ENCODE results near the gene LPIN3.

Gene LPIN3

DNA sequence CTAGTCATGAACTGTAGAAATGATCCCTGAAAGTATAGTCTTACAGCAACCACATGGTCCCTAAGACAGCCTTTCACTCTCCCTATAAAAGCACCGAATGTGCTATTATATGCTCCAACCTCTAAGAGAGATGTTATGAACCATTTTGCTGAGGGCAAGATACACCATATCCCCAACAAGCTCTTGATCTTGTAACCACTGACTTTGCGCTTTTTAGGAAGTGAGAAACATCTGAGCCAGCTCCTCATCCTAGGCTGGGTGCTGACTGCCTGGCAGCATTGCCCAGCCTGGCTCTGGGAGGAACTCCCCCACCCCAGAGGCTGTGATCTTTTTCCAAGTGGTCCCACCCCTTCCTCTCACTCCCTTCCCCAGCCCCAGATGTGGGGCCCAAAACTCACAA is 29.1 kb downstream of the LPIN3 start:
- no peak for DNase-seq

DNA sequence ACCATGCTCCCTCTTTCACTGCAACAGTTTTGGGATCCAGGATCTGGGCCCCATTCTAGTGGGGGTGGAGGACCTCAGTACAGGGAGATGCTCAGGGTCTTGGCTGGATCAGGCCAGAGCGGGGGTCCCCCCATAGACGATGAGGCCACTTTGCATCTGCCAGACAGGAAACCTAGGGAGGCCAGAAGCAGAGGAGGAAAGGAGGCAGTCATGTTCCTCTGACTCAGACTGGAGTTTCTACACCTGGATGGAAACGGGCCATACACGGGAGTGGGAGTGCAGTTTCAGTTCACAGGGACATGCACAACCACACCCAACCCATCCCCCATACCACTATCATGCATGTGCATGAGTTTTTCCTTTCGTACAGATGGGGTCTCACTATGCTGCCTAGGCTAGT is 29.6 kb downstream of the LPIN3 start:
- no peak for DNase-seq

DNA sequence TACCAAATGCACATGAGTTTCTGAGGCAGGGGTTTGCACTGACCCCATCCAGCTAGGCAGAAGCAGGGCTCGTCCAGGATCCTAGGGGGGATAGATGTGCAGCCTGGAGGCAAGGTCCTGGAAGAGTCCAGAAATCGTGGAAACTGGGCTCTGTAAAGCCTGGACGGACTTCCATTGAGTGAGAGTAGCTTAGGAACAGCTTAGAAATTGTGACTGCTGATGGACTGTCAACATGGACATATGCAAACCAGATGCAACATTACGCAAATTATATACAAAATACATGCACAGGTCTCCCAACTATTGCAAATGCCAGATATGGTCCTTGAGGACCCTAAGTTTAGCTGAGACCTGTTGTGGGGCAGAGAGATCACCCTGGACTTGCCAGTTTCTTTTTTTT is 30.8 kb downstream of the LPIN3 start:
- no peak for DNase-seq

DNA sequence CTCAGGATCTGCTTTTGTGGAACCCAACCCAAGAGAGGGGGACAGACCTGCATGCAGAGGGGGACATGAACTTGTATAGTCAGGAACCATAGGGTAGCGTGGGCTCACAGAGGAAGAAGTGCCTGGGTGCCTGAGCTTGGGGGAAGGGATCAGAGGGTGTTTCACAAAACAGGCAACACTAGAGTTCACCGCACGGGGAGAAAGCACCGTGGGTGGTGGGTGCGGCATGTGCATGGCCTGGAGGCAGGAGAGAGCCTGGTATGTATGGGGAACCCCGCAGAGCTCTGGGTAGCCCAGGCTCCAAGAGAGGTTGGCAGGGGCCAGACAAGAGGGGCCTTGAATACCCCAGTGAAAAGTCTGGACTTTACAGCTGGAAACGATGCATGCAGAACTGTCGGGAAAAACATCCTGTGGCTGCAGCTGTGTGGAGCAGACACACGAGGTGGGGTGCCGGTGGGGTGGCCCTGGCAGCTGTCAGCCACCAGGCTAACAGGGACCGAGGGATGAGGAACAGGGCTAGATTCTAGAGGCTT is 32.7 kb downstream of the LPIN3 start:
- no peak for DNase-seq

DNA sequence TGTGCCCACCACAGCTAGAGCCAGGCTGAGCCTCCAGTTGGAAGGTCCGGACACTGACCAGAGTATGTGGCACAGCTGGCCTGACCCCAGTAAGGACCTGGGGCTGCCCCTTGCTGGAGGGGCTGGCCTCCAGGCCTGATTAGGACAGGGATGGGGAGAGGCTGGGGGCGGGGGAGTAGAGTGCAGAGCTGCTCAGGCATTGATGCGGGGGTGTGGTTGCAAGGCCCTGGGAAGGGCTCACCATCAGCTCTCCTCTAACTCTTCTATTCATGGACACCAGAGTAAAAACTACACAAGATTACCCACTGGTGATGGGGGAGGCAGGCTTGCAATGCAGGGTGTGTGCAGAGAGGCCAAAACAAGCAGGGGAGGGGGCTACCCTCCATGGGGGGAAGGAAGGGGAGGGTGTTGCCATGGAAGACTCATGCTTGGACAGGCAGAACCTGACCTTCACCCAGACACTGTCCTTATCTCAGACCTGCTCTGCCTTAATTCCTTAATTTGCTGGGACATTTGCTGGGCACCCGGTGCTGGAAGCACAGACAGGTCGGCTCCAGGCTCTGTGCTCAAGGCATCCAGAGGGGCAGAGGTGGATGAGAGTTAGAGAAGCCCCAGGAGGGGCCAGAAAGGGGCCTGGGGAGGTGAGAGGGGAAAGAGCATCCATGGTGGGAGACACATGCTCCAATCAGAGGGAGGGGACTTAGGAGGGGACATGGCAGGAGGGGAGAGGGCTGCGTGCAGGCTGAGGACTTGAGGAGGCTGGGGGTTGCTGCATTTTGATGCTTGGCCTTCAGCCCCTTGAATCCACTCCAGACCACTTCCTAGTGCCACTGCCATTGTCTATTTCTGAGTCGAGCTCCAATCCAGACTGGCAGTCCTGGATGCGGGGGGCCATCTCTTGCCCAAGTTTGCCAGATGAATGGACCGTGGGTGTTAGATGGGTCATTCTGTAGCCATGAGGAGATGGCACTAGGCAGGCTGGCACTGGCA is 33.6 kb downstream of the LPIN3 start:
- no peak for DNase-seq

DNA sequence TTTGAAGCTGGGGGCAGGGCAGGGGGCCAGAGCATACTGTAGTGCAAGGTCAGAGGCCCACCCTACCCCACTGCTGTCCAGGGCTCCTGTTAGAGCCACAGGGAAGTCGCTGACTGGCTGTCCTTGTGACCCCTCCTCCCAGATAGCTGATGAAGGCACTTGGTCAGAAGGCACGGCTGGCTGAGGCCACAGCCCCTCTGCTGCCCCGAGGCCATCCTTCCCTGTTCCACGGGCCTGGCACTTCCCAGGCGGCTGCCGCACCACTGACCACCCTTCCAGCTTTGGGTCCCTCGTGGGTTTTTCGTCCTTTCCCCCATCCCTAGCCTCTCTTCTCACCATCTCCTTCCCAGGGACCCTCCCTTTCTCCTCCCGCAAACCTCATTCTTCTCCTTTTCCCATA is 35.2 kb downstream of the LPIN3 start:
- DNase-seq = no peak

DNA sequence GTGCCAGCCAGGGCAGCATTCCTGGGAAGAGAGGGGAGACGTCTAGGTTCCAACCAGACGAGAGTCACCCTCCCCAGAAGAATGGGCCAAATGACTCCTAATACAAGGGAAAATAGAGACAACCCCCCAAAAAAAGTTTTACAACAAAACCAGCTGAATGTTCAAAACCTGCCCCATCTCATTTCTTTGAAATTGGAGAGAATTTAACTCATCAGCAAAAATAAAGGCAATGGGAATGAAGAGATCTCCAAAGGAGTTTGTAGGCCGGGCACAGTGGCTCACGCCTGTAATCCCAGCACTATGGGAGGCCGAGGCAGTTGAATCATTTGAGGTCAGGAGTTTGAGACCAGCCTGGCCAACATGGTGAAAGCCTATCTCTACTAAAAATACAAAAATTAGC is 35.7 kb downstream of the LPIN3 start:
- DNase-seq = no peak

DNA sequence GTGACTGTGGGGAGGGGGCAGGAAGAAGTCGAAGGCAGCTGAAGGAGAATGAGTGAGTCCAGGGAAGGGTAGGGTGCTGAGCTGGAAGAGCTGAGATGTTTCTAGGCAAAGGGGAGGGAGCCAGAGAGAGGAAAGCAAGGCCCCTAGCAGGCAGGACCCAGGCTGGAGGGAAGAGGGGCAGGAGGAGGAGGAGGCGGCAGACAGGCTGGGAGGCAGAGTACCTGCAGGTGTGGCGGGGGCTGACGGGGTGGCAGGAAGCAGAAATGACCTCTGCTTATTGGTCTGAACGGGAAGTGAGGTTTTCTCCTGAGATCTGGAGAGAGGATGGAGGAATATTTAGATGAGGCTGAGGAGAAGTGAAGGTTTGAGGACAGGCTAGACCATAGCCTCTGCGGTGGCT is 36.7 kb downstream of the LPIN3 start:
- DNase-seq = no peak

DNA sequence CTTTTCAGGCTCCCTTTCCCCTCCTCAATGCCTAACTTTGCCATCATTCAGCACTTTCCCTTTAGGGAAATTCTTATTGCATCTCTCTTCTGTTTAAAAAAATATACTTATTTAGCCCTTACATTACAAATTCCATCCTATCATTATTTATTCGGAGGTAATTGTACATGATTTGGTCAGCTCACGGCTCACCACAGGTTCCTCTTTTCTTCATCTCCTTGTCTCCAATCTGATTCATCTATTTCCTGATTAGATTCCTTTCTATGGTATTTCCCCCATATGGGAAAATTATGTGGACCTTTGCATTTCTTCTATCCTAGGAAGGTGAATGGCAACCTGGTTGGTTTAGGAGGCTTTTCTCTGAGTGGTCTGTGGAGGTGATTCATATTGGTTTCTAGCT is 38.9 kb downstream of the LPIN3 start:
- no peak for DNase-seq

DNA sequence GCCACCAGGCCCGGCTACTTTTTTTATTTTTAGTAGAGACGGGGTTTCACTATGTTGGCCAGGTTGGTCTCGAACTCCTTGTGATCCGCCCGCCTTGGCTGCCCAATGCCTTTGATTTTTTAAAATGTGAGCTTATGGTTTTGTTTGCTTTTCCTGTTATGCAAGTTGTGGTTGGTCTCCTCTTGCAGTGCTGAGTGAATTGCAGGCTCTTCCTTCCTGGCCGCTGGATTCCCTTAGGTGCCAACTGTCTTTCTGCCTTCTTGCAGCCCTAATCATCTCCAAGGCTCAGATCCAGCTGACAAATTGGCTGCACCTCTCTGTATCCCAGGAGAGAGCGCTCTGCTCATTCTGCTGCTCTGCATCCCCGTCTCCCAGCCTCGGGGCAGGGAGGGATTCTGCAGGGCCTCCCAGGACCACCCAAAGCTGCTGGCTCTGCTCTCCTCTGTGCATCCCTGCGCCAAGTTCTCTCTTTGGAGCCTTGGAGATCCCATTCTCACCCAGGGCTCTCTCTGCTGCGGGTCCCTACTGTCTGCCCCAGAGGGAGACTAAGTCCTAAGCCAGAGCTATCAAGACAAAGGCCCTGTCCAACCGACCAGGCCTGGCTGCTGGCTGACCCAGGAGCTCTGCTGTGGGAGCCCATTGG is 40.1 kb downstream of the LPIN3 start:
- DNase-seq = no peak

DNA sequence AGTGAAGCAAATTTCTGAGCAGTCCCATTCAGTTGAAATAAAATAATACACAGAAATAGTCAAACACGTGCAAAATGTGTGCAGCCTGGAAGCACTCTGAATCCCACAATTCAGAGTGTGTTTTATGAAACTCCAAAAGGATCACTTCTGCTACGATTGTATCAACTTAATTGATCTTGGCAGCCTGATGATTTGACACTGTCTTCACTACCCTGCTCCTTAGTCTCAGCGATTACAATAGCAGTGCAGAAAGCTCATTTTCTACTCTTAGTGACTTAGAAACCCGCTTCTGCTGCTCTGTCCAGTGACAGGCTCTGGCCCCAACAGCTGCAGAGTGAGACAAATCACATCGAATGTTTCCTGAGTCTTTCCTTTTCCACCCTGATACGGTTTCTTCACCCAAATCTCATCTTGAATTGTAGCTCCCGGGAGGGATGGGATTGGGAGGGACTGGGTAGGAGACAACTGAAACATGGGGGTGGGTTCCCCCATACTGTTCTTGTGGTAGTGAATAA is 42.2 kb downstream of the LPIN3 start:
- no peak for DNase-seq

DNA sequence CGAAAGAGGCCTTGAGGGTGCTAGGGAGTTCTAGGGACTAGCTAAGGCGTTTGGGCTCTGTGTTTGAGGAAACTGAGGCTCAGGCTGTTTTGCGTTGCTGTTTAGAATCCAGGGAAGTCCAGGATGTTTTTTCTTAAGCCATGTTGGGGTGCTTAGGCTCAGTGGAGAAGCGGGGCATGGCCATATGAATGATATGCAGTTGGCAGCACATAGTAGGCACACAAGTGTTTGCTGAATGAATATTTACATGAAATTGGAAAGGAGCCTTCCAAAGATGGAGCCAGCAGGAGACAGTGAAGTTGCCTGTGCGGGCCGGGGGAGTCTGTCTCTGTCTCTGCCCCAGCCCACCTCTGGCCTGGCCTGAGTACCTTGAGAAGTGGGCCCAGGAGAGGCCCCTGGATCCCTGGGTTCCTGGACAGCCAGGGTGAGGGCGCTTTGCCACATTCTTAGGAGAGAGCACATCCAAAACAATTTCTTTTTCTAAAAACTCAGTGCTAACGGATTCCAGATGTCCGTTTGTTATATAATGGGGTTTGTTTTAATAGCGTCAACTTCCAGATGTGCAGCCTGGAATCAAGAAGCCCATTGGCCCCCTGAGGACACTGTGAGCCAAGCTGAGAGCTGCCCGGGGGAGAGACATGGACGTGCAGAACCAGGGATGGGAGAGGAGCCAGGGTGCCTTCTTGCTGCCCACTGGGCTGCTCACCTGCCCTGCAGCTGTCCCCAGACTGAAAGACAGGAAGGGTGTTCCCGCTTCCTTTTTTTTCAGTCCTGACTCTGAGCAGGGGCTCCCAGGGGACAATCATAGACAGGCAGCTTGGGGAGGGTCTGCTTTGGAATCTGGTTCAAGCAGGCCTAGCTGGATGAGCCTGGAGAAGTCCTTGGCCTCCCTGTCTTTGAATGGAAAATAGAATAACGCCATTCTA is 46.1 kb downstream of the LPIN3 start:
- DNase-seq = peak; percentile 86

DNA sequence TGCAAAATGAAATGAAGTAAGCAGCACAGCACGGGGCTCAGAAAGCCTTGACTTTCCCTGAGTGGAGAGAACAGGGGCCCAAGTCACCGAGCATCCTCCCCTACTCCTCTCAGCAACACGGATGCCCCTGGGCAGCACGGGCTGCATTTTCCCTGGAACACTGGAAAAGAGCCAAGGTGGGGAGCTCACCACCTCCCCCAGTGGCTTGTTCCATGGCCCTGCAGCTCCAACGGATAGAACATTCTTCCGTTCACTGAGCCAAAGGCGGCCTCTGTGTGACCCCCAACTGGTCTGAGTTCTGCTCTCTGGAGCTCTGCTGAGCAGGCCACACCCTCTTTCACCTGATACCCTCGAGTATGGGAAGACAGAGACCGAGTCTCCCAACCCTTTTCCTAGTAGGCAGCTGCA is 46.8 kb downstream of the LPIN3 start:
- peak; percentile 76 for DNase-seq

DNA sequence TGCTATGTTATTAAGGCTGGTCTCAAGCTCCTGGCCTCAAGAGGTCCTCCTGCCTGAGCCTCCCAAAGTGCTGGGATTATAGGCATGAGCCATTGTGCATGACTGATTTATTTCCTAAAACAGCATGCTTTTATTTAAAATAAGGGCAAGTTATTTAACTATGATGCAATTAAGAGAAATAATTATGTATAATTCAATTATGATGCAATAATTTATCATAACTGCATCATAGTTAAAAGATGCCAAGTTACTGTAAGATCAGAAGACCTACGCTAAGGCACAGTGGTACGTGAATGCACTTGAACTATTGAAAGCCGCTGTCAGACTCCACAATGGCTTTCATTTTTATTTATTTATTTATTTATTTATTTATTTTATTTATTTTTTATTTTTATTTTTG is 50.3 kb downstream of the LPIN3 start:
- no peak for DNase-seq

DNA sequence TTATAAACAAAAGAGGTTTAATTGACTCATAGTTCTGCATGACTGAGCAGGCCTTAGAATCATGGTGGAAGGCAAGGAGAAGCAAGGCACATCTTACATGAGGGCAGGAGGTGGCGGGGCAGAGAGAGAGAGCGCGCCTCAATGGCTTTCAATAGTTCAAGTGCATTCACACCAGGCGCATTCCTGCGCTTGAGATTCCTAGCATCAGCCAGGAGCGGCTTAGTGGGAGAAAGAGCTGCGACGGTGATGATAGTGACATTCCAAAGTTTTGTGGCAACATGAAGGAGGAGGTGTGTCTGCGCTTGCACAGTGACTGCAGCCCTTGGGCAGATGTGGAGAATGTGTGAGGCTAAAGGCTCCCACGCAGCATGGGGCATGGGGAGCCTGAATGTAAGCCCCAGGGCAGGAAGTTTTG is 51.0 kb downstream of the LPIN3 start:
- no peak for DNase-seq

DNA sequence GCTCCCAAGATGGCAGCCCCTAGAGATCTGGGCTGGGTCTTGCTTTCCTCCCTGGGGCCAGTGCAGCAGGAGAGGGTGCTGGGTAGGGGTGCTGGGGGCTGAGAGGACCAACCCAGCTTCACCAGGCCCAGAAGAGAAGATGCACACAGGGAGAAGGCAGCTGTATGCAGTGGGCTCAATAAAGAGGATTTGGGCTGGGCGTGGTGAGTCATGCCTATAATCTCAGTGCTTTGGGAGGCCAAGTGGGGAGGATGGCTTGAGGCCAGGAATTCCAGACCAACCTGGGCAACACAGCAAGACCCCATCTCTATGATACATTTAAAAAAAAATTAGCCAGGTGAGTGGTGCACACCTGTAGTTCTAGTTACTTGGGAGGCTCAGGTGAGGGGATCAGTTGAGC is 51.7 kb downstream of the LPIN3 start:
- no peak for DNase-seq

DNA sequence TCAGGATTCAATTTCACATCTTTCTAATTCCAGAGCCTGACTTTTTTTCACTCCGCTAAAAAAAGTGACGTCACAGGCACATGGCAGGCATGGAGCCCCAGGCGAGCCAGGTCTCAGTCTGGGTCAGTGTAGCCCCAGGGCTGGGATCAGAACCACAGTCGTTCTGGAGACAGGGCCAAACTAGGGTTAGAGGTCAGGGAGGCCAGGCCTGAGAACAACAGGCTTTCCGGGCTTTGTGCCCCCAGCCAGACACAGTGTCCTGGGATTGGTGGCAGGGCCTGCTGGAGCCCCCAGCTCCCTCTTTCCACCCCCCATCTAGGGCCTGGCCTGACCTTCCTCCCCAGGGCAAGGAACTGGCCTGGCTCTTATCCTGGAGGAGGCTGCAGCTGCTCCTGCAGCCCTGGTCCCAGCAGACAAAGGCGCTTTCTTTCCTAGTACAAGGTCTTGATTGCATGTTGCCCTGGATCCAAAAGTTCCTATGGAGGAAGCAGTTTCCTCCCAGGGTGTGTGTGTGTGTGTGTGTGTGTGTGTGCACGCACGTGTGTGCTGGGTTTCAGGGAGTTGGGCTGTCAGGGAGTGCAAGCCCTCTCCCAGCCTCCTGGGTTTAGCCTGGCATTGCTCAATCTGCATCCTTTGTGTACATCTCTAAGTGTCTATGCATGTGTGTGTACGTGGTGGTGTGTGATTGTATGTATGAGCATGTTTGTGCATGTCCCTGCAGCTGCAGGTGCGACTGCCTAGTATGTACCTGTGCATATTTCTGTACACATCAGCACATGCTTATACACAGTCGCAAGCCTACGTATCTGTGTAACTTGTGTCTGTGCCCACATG is 52.5 kb downstream of the LPIN3 start:
- peak; percentile 80 for DNase-seq

DNA sequence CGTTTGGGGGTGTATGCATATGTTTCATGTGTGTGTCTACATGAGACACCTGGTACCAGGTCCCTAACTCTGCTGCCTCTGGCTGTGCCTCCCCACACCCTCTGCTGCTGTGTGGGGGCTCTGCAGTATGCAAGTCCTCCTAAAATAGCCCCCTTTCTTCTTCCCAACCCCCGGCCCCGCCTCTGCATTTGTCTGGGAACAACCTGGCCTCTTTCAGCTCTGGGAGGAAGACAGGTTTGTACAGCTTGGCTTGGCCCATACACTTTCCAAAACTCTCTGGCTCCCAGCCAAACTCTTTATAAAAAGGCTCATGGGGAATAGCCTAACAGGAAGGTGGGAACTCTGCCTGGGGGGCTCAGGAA is 53.1 kb downstream of the LPIN3 start:
- no peak for DNase-seq

DNA sequence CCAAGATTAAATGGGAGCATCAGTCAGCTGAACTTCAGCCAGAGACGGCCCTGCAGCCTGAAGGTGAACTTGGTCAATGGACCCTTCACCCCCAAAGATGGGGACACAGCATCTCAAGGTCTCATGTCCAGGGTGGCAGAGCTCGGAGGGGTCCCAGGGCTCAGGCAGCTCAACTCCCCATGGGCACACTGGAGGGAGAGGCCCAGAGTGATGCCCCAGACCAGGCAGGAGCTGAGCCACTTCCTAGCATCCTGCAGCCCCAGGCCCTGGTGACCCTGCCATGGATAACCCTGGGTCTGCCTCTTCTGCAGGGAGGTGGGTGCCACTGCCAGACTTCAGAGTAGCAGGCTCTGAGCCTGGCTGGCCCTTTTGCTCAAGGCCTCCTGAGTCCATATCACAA is 53.5 kb downstream of the LPIN3 start:
- no peak for DNase-seq

DNA sequence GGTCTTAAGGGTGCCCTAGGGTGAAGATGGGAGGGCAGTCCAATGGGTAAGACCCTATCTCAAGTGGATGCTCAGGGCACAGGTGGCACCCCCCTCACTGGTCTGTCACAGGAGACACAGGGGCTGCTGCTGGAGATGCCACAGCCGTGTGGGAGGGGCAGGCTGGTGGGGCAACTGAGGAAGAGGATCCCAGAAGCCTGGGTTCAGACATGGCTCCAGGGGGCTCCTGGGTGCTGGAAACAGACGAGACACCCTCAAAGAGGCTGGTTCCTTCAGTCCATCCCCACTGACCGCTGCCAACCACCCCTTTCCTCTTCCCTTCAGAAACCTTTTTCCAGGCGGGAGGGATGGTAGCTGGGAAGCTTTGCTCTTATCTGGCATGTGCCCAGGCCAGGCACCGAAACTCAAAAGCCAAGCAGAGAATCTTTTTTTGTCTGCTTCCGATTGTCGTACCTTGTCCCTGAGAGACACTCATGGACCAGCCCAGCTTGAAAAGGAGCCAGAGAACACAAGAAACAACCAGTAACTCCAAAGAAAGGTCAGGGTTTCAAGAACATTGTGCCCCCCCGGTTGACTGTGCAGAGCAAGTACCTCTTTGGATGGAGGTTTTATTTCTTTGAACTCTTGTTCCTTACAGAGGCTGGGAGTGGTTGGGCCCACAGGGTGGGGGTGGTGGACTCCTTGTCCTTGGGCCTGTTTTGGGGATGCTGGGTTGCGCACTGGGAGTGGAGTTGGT is 54.5 kb downstream of the LPIN3 start:
- no peak for DNase-seq

All from femur (tissue), 1 donor.